ENCODE data around the gene RGS12.

RGS12 gene

GRCh38 chr4:3253808-3254207 is 39.0 kb upstream of the RGS12 start:
- DNase-seq (ENCODE audit: low spot score), result no peak

- no peak for DNase-seq (ENCODE audit: low spot score)
Observed at GRCh38 chr4:3254302-3255131, 38.3 kb upstream of the RGS12 start.

GRCh38 chr4:3255611-3256186 is 37.1 kb upstream of the RGS12 start:
- DNase-seq (ENCODE audit: low spot score), result no peak

GRCh38 chr4:3256230-3257102 is 36.4 kb upstream of the RGS12 start:
- DNase-seq (ENCODE audit: low spot score), result no peak

GRCh38 chr4:3257103-3257555 is 35.7 kb upstream of the RGS12 start:
- no peak for DNase-seq (ENCODE audit: low spot score)

GRCh38 chr4:3257556-3258482 is 35.0 kb upstream of the RGS12 start:
- DNase-seq (ENCODE audit: low spot score), result no peak

GRCh38 chr4:3261411-3262207 is 31.2 kb upstream of the RGS12 start:
- DNase-seq (ENCODE audit: low spot score), result no peak

GRCh38 chr4:3262208-3263052 is 30.4 kb upstream of the RGS12 start:
- no peak for DNase-seq (ENCODE audit: low spot score)

GRCh38 chr4:3263053-3263875 is 29.6 kb upstream of the RGS12 start:
- DNase-seq (ENCODE audit: low spot score), result no peak

GRCh38 chr4:3263876-3264193 is 29.0 kb upstream of the RGS12 start:
- no peak for DNase-seq (ENCODE audit: low spot score)

GRCh38 chr4:3266076-3266475 is 26.7 kb upstream of the RGS12 start:
- DNase-seq (ENCODE audit: low spot score), result no peak

GRCh38 chr4:3267576-3268394 is 25.0 kb upstream of the RGS12 start:
- no peak for DNase-seq (ENCODE audit: low spot score)

- no peak for DNase-seq (ENCODE audit: low spot score)
Observed at GRCh38 chr4:3268395-3269104, 24.3 kb upstream of the RGS12 start.

- no peak for DNase-seq (ENCODE audit: low spot score)
Observed at GRCh38 chr4:3269105-3269927, 23.5 kb upstream of the RGS12 start.

GRCh38 chr4:3269991-3270611 is 22.7 kb upstream of the RGS12 start:
- no peak for DNase-seq (ENCODE audit: low spot score)

- DNase-seq (ENCODE audit: low spot score), result no peak
Observed at GRCh38 chr4:3271131-3271530, 21.7 kb upstream of the RGS12 start.
